HepG2 (cell line): ENCODE results near the gene KLF11. TPM values are rescaled to one million over a fixed set of nuclear protein-coding genes. Genes with fewer than 3 reads are reported as not detected.
A peak's percentile ranks its signal among the peaks of the same experiment; 100 is the strongest.

Experiments
- KDM3A ChIP-seq: IDR thresholded peaks from 2 replicates; pipeline ENCODE4 v1.6.1; 2018; ENCODE audit warnings: low read depth, missing compliant biosample characterization
- MXD4 ChIP-seq: IDR thresholded peaks from 2 replicates; pipeline ENCODE4 v1.6.1; 2016; ENCODE audit warnings: mild to moderate bottlenecking, missing biosample characterization, missing genetic modification reagents
- NFE2L1 ChIP-seq: sonication (generic); formaldehyde crosslinking; IDR thresholded peaks from 2 replicates; pipeline ENCODE4 v1.4.0; 2020; ENCODE audit warnings: missing genetic modification reagents, mild to moderate bottlenecking, borderline replicate concordance
- PCBP1 ChIP-seq: fragments of 200-400 bp; formaldehyde crosslinking; IDR thresholded peaks from 2 replicates; pipeline ENCODE4 v1.6.1; 2017; ENCODE audit warnings: mild to moderate bottlenecking, low read depth, low read length, borderline replicate concordance
- RXRB ChIP-seq: IDR thresholded peaks from 2 replicates; pipeline ENCODE4 v1.6.1; 2016; ENCODE audit warnings: borderline replicate concordance, missing genetic modification reagents, missing compliant biosample characterization
- TCF7 ChIP-seq: sonication (generic); IDR thresholded peaks from 2 replicates; pipeline ENCODE4 v1.6.1; 2016; ENCODE audit warnings: antibody characterized with exemption, low read depth
- U2AF2 ChIP-seq: fragments of 200-400 bp; formaldehyde crosslinking; IDR thresholded peaks from 2 replicates; pipeline ENCODE4 v1.6.1; 2017; ENCODE audit warnings: low read depth, mild to moderate bottlenecking, low read length
- ZFP37 ChIP-seq: sonication (generic); formaldehyde crosslinking; IDR thresholded peaks from 2 replicates; pipeline ENCODE4 v1.4.0; 2020; ENCODE audit warnings: missing genetic modification reagents, borderline replicate concordance
- ZNF615 ChIP-seq: sonication (generic); formaldehyde crosslinking; IDR thresholded peaks from 2 replicates; pipeline ENCODE4 v1.5.0; 2020; ENCODE audit warnings: mild to moderate bottlenecking, missing genetic modification reagents, borderline replicate concordance
- ZNF687 ChIP-seq: sonication (generic); formaldehyde crosslinking; IDR thresholded peaks from 2 replicates; pipeline ENCODE4 v1.5.1; 2020; ENCODE audit warnings: mild to moderate bottlenecking, missing genetic modification reagents, moderate library complexity
- polyA plus RNA-seq, 8 experiments: library from polyadenylated mRNA; depleted of rRNA in 3 of 8; stranded (reverse) in 7 of 8; unstranded in 1 of 8; fragments of >200 nt; fragmentation: Illumina TruSeq in 4 of 8; extraction: Trizol in 4 of 8; gene quantifications; 2 replicates each; pipeline versions ENCODE4 v1.2.1 to v1.2.3, GENCODE V29; 2011 to 2016; ENCODE audit warnings: low read depth in 4 of 8, missing spikeins in 1 of 8, mixed read lengths in 1 of 8; ENCODE audit not compliant: insufficient read depth in 1 of 8
- total RNA-seq, 5 experiments: library from RNA; depleted of rRNA; stranded (reverse); fragments of >200 nt; fragmentation: Illumina TruSeq; extraction: Trizol; gene quantifications; 2 replicates each; pipeline ENCODE4 v1.2.3, GENCODE V29; 2016; ENCODE audit warnings: low read depth in 1 of 5
- TF ChIP-seq, protein P1 (sequence below), 2 experiments: sonication (generic) in 1 of 2; formaldehyde crosslinking in 1 of 2; IDR thresholded peaks; 2 replicates each; pipeline versions ENCODE4 v1.6.1 to v1.9.0; 2014 to 2022; ENCODE audit warnings: antibody characterized with exemption in 1 of 2, borderline replicate concordance in 1 of 2, inconsistent platforms in 1 of 2, low read depth in 1 of 2, missing genetic modification reagents in 1 of 2
- TF ChIP-seq, protein P2 (sequence below): IDR thresholded peaks from 2 replicates; pipeline ENCODE4 v1.6.1; 2016; ENCODE audit warnings: missing compliant biosample characterization, missing genetic modification reagents, borderline replicate concordance
- TF ChIP-seq, protein P3 (sequence below): sonication (generic); formaldehyde crosslinking; IDR thresholded peaks from 2 replicates; pipeline ENCODE4; 2020; ENCODE audit warnings: missing genetic modification reagents, mild to moderate bottlenecking, borderline replicate concordance

KLF11 gene
- total and polyA plus RNA-seq, 2 of the 13 experiments (the other 11 are each of a cell fraction or from before 2014, with no cell fraction given): 2.5 to 11.8 TPM

- TF ChIP-seq, protein P1, sequence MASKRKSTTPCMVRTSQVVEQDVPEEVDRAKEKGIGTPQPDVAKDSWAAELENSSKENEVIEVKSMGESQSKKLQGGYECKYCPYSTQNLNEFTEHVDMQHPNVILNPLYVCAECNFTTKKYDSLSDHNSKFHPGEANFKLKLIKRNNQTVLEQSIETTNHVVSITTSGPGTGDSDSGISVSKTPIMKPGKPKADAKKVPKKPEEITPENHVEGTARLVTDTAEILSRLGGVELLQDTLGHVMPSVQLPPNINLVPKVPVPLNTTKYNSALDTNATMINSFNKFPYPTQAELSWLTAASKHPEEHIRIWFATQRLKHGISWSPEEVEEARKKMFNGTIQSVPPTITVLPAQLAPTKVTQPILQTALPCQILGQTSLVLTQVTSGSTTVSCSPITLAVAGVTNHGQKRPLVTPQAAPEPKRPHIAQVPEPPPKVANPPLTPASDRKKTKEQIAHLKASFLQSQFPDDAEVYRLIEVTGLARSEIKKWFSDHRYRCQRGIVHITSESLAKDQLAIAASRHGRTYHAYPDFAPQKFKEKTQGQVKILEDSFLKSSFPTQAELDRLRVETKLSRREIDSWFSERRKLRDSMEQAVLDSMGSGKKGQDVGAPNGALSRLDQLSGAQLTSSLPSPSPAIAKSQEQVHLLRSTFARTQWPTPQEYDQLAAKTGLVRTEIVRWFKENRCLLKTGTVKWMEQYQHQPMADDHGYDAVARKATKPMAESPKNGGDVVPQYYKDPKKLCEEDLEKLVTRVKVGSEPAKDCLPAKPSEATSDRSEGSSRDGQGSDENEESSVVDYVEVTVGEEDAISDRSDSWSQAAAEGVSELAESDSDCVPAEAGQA (IDR thresholded peaks at IDR 0.05; ENCODE audit: low read depth): no peak
- TF ChIP-seq, protein P1 (CRISPR knock-in tag; IDR thresholded peaks at IDR 0.05; ENCODE audit: borderline replicate concordance): no peak
- TF ChIP-seq TCF7: no peak
- no peak for TF ChIP-seq PCBP1
- TF ChIP-seq ZFP37 (CRISPR knock-in tag): no peak
- TF ChIP-seq ZNF615 (CRISPR knock-in tag): no peak
- TF ChIP-seq ZNF687: peak; percentile 49
- no peak for TF ChIP-seq U2AF2
- TF ChIP-seq, protein P2, sequence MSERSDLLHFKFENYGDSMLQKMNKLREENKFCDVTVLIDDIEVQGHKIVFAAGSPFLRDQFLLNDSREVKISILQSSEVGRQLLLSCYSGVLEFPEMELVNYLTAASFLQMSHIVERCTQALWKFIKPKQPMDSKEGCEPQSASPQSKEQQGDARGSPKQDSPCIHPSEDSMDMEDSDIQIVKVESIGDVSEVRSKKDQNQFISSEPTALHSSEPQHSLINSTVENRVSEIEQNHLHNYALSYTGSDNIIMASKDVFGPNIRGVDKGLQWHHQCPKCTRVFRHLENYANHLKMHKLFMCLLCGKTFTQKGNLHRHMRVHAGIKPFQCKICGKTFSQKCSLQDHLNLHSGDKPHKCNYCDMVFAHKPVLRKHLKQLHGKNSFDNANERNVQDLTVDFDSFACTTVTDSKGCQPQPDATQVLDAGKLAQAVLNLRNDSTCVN (CRISPR knock-in tag): peak; percentile 98
- no peak for TF ChIP-seq NFE2L1 (CRISPR knock-in tag)
- no peak for TF ChIP-seq KDM3A
- TF ChIP-seq, protein P3, sequence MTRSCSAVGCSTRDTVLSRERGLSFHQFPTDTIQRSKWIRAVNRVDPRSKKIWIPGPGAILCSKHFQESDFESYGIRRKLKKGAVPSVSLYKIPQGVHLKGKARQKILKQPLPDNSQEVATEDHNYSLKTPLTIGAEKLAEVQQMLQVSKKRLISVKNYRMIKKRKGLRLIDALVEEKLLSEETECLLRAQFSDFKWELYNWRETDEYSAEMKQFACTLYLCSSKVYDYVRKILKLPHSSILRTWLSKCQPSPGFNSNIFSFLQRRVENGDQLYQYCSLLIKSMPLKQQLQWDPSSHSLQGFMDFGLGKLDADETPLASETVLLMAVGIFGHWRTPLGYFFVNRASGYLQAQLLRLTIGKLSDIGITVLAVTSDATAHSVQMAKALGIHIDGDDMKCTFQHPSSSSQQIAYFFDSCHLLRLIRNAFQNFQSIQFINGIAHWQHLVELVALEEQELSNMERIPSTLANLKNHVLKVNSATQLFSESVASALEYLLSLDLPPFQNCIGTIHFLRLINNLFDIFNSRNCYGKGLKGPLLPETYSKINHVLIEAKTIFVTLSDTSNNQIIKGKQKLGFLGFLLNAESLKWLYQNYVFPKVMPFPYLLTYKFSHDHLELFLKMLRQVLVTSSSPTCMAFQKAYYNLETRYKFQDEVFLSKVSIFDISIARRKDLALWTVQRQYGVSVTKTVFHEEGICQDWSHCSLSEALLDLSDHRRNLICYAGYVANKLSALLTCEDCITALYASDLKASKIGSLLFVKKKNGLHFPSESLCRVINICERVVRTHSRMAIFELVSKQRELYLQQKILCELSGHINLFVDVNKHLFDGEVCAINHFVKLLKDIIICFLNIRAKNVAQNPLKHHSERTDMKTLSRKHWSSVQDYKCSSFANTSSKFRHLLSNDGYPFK (CRISPR knock-in tag): no peak
- no peak for TF ChIP-seq MXD4
- TF ChIP-seq RXRB (CRISPR knock-in tag): peak; percentile 34; the same call in 1 of the 2 replicates
Observed at GRCh38 chr2:10007921-10008808, 35.2 kb upstream of the KLF11 start (continued).
